K562 (cell line): Measurements from ENCODE around the gene NIPAL4. TPM values are rescaled to one million over a fixed set of nuclear protein-coding genes. Genes with fewer than 3 reads are reported as not detected.

Experiments used
- ATAC-seq: fragments of 200-7000 bp; cut with Tn5 transposase; 3 replicates; pipeline ENCODE4 v1.9.1; 2020; ENCODE audit warnings: moderate library complexity
- BruUV-seq: library from RNA; stranded (reverse); fragments of 400-500 nt; replicated peaks from 2 replicates; lab custom pipeline; 2021; lab: Mats Ljungman, UMichigan
- CTCF ChIA-PET: fragments of 300-600 bp; formaldehyde crosslinking; extraction: SDS; loops from one replicate; lab custom pipeline; 2021; ENCODE audit warnings: low intra/inter-chr PET ratio; lab: Yijun Ruan, JAX
- POLR2A ChIA-PET: fragments of 300-600, 350-650 bp; sonication (Branson Sonifier 250); formaldehyde crosslinking; extraction: SDS; loops from one replicate; lab custom pipeline; 2021; ENCODE audit warnings: antibody characterized with exemption, inconsistent platforms; lab: Yijun Ruan, JAX
- DNase-seq, 4 experiments: peaks; one replicate each; pipeline versions ENCODE4 v3.0.0 to v3.0.0-alpha.2; 2011 to 2018; ENCODE audit warnings: low spot score in 3 of 4, mixed read lengths in 3 of 4; ENCODE audit errors: extremely low read depth in 1 of 4
- FAIRE-seq: peaks from 2 replicates; lab custom pipeline; 2011; peaks lifted over from hg19 to GRCh38; lab: Jason Lieb, UNC
- H2AFZ ChIP-seq: 2 replicates; pipeline ENCODE4 v1.6.0; 2011; ENCODE audit warnings: low read depth, low read length, control low read depth, inconsistent platforms
- H3K27ac ChIP-seq: fragments of 200-600 bp; 3 replicates; pipeline ENCODE4 v1.8.0; 2011; ENCODE audit warnings: low read depth, mild to moderate bottlenecking, control low read depth, inconsistent platforms, low read length, moderate library complexity, mixed read lengths; ENCODE audit errors: extremely low read depth
- H3K27me3 ChIP-seq, 2 experiments: fragments of 300-600 bp in 1 of 2; 2 replicates in 1 of 2; 3 replicates in 1 of 2; pipeline versions ENCODE4 v1.6.0 to v1.8.0; 2011; ENCODE audit warnings: inconsistent platforms in 2 of 2, low read length in 2 of 2, mild to moderate bottlenecking in 1 of 2, mixed read lengths in 1 of 2, moderate library complexity in 1 of 2; ENCODE audit not compliant: control insufficient read depth in 2 of 2, insufficient read depth in 2 of 2
- H3K36me3 ChIP-seq: fragments of 300-600 bp; 3 replicates; pipeline ENCODE4 v1.8.0; 2011; ENCODE audit warnings: mild to moderate bottlenecking, low read length, inconsistent platforms; ENCODE audit not compliant: control insufficient read depth, insufficient read depth
- H3K4me1 ChIP-seq, 2 experiments: fragments of 200-600 bp in 1 of 2; replicated peaks in 1 of 2; 2 replicates in 1 of 2; 3 replicates in 1 of 2; pipeline versions ENCODE4 v1.5.1 to v1.8.0; 2011; ENCODE audit warnings: inconsistent platforms in 2 of 2, low read length in 2 of 2, mild to moderate bottlenecking in 1 of 2, mixed read lengths in 1 of 2, moderate library complexity in 1 of 2; ENCODE audit not compliant: control insufficient read depth in 2 of 2, insufficient read depth in 2 of 2
- H3K4me2 ChIP-seq: 2 replicates; pipeline ENCODE4 v1.6.1; 2011; ENCODE audit warnings: low read length, control low read depth, inconsistent platforms, mixed read lengths; ENCODE audit not compliant: insufficient read depth
- H3K4me3 ChIP-seq: fragments of 200-600 bp; sonication (generic), shearing (Covaris generic); 2 replicates; pipeline ENCODE4 v1.5.1; 2016; ENCODE audit warnings: control low read depth, inconsistent platforms
- H3K79me2 ChIP-seq: fragments of 200-600 bp; 3 replicates; pipeline ENCODE4 v1.8.0; 2011; ENCODE audit warnings: low read length, inconsistent platforms; ENCODE audit not compliant: control insufficient read depth, insufficient read depth
- H3K9ac ChIP-seq, 2 experiments: 2 replicates each; pipeline versions ENCODE4 v1.6.0 to v1.6.1; 2011; ENCODE audit warnings: low read depth in 2 of 2, low read length in 2 of 2, control low read depth in 1 of 2, inconsistent platforms in 1 of 2, mild to moderate bottlenecking in 1 of 2, mixed read lengths in 1 of 2; ENCODE audit not compliant: insufficient read depth in 1 of 2
- H3K9me1 ChIP-seq: one replicate; pipeline ENCODE4 v1.6.0; 2011; ENCODE audit warnings: inconsistent platforms, mild to moderate bottlenecking, low read length, moderate library complexity; ENCODE audit not compliant: control insufficient read depth, insufficient read depth
- H3K9me3 ChIP-seq: replicated peaks from 2 replicates; pipeline ENCODE4 v1.5.1; 2011; ENCODE audit warnings: low read depth, low read length, inconsistent platforms; ENCODE audit not compliant: control insufficient read depth, insufficient read depth
- H4K20me1 ChIP-seq: replicated peaks from 2 replicates; pipeline ENCODE4 v1.6.1; 2011; ENCODE audit warnings: low read length, inconsistent platforms, mixed read lengths; ENCODE audit not compliant: control insufficient read depth, insufficient read depth
- ADNP ChIP-seq: fragments of 200-800 bp; sonication (Bioruptor generic); IDR thresholded peaks from 2 replicates; pipeline ENCODE4 v1.6.1; 2016; ENCODE audit warnings: missing genetic modification characterization, missing compliant biosample characterization
- ARID4B ChIP-seq: sonication (generic); formaldehyde crosslinking; IDR thresholded peaks from 2 replicates; pipeline ENCODE4 v1.8.0; 2022; ENCODE audit warnings: mild to moderate bottlenecking, missing genetic modification reagents
- BDP1 ChIP-seq: IDR thresholded peaks from 3 replicates; pipeline ENCODE4 v1.6.1; 2011; ENCODE audit not compliant: insufficient read length, insufficient read depth
- CHD1 ChIP-seq: fragments of 200-600 bp; sonication (generic); IDR thresholded peaks from one replicate; pipeline ENCODE4 v1.6.1; 2012; ENCODE audit warnings: mild to moderate bottlenecking, moderate library complexity, low read length, inconsistent platforms
- GTF2E2 ChIP-seq: fragments of 200-800 bp; sonication (Bioruptor generic); IDR thresholded peaks from 2 replicates; pipeline ENCODE4 v1.6.1; 2016; ENCODE audit warnings: missing genetic modification characterization, missing compliant biosample characterization
- LEF1 ChIP-seq: fragments of 450-650 bp; IDR thresholded peaks from 2 replicates; pipeline ENCODE4 v1.6.1; 2016; ENCODE audit warnings: mild to moderate bottlenecking
- NCOR1 ChIP-seq: fragments of 450-650 bp; IDR thresholded peaks from 2 replicates; pipeline ENCODE4 v1.6.1; 2016; ENCODE audit warnings: mild to moderate bottlenecking, moderate library complexity
- PREB ChIP-seq: sonication (generic); formaldehyde crosslinking; IDR thresholded peaks from 2 replicates; pipeline ENCODE4 v1.8.1; 2023; ENCODE audit warnings: mild to moderate bottlenecking, missing genetic modification reagents
- PTTG1 ChIP-seq: fragments of 450-650 bp; IDR thresholded peaks from 2 replicates; pipeline ENCODE4 v1.6.1; 2016; ENCODE audit warnings: low read depth, mild to moderate bottlenecking, missing genetic modification characterization, missing compliant biosample characterization
- SREBF1 ChIP-seq: fragments of 150-350 bp; IDR thresholded peaks from 2 replicates; pipeline ENCODE4 v1.6.1; 2014; ENCODE audit warnings: antibody characterized with exemption, low read depth, low read length, borderline replicate concordance
- ZNF23 ChIP-seq: fragments of 250-450 bp; sonication (Bioruptor Pico); IDR thresholded peaks from 2 replicates; pipeline ENCODE4 v1.4.0; 2020; ENCODE audit warnings: mild to moderate bottlenecking
- ZNF347 ChIP-seq: fragments of 450-650 bp; formaldehyde crosslinking; IDR thresholded peaks from 2 replicates; pipeline ENCODE4 v1.4.0; 2020; ENCODE audit warnings: low read depth, mild to moderate bottlenecking, moderate library complexity
- ZNF766 ChIP-seq: fragments of 200-800 bp; sonication (Bioruptor generic); conservative IDR thresholded peaks from 2 replicates; pipeline ENCODE4 v1.6.1; 2016; ENCODE audit warnings: missing genetic modification characterization, missing compliant biosample characterization
- in situ Hi-C: fragments of 300-500 bp; cut with MboI; formaldehyde crosslinking; loops from 4 replicates; pipeline ENCODE4 v1.15.0; 2018; ENCODE audit warnings: inconsistent platforms, mixed read lengths
- intact Hi-C: fragments of 100-400 bp; cut with micrococcal nuclease; formaldehyde crosslinking; loops from 2 replicates; pipeline ENCODE4 v1.14.2; 2022
- polyA plus RNA-seq, 8 experiments: library from polyadenylated mRNA; depleted of rRNA in 4 of 8; stranded (reverse) in 5 of 8; unstranded in 3 of 8; fragments of >200 nt; fragmentation: Nextera tagmentation in 2 of 8; fragmentation: Illumina TruSeq in 1 of 8; extraction: Ambion mirVana in 2 of 8; extraction: Trizol in 1 of 8; gene quantifications; 2 replicates each; pipeline versions ENCODE4 v1.2.1 to v1.2.3, GENCODE V29; 2011 to 2014; ENCODE audit warnings: inconsistent platforms in 1 of 8, missing spikeins in 1 of 8
- total RNA-seq, 7 experiments: library from RNA; depleted of rRNA in 6 of 7; stranded (reverse); fragments of >200 nt in 6 of 7; fragmentation: Illumina TruSeq in 2 of 7; extraction: Trizol in 2 of 7; gene quantifications; 2 replicates each; pipeline versions ENCODE4 v1.2.1 to v1.2.3, GENCODE V29; 2011 to 2021; ENCODE audit warnings: low replicate concordance in 1 of 7
- TF ChIP-seq, protein P1 (sequence below): fragments of 450-650 bp; IDR thresholded peaks from 2 replicates; pipeline ENCODE4 v1.7.0; 2016; ENCODE audit warnings: borderline replicate concordance
- TF ChIP-seq, protein P2 (sequence below): IDR thresholded peaks from 2 replicates; pipeline ENCODE4 v1.6.1; 2012; ENCODE audit warnings: low read depth, low read length, improper control_type of control experiment, borderline replicate concordance

The NIPAL4 gene
- total and polyA plus RNA-seq, 9 of the 15 experiments (the other 6 are each of a cell fraction or from before 2014, with no cell fraction given), result not detected

DNA sequence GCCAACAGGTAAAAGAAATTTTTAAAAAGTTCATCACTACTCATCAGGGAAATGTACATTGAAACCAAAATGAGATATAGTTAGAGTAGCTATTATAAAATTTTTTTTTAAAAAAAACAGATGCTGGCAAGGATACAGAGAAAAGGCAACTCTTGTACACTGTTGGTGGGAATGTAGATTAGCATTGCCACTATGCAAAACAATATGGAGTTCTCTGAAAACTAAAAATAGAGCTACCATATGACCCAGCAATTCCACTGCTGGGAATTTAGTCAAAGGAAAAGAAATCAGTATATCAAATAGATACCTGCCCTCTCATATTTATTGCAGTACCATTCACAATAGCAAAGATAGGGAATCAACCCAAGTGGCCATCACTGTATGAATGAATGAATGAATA is 44.2 kb upstream of the NIPAL4 start:
- no peak for DNase-seq
- Histone ChIP-seq H3K27ac (no peak overlapping the region), H3K4me1 (no peaks in the 10 kb centered on the region), H3K4me2 (no peak overlapping the region), H4K20me1 (no peaks in the 10 kb centered on the region), H3K79me2 (no peaks in the 10 kb centered on the region), H3K36me3 (no peaks in the 10 kb centered on the region), H3K4me3 (no peak overlapping the region), H3K9ac (no peak overlapping the region), H2AFZ (no peak overlapping the region), H3K9me3 (no peaks in the 10 kb centered on the region), H3K27me3 (no peaks in the 10 kb centered on the region), H3K9me1 (no peaks in the 10 kb centered on the region)
- intact Hi-C loops, result no loop called here
- no peak for FAIRE-seq
- no peak for ATAC-seq
- ChIA-PET POLR2A (no interaction called here), CTCF (no interaction called here)
- no TSS peak for BruUV-seq
- TF ChIP-seq, protein P1, sequence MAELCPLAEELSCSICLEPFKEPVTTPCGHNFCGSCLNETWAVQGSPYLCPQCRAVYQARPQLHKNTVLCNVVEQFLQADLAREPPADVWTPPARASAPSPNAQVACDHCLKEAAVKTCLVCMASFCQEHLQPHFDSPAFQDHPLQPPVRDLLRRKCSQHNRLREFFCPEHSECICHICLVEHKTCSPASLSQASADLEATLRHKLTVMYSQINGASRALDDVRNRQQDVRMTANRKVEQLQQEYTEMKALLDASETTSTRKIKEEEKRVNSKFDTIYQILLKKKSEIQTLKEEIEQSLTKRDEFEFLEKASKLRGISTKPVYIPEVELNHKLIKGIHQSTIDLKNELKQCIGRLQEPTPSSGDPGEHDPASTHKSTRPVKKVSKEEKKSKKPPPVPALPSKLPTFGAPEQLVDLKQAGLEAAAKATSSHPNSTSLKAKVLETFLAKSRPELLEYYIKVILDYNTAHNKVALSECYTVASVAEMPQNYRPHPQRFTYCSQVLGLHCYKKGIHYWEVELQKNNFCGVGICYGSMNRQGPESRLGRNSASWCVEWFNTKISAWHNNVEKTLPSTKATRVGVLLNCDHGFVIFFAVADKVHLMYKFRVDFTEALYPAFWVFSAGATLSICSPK, result no peak
- TF ChIP-seq CHD1 (no peak), BDP1 (no peak), GTF2E2 (tag) (no peak), ZNF23 (CRISPR knock-in tag) (no peak), ZNF766 (CRISPR knock-in tag) (no peak), ARID4B (CRISPR knock-in tag) (no peak), PREB (CRISPR knock-in tag) (no peak), PTTG1 (tag) (no peak), SREBF1 (no peak), NCOR1 (no peak), ADNP (tag) (no peak), LEF1 (no peak), ZNF347 (CRISPR knock-in tag) (no peak)
- TF ChIP-seq, protein P2, sequence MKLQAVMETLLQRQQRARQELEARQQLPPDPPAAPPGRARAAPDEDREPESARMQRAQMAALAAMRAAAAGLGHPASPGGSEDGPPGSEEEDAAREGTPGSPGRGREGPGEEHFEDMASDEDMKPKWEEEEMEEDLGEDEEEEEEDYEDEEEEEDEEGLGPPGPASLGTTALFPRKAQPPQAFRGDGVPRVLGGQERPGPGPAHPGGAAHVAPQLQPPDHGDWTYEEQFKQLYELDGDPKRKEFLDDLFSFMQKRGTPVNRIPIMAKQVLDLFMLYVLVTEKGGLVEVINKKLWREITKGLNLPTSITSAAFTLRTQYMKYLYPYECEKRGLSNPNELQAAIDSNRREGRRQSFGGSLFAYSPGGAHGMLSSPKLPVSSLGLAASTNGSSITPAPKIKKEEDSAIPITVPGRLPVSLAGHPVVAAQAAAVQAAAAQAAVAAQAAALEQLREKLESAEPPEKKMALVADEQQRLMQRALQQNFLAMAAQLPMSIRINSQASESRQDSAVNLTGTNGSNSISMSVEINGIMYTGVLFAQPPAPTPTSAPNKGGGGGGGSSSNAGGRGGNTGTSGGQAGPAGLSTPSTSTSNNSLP, result no peak
- in situ Hi-C loops, result no loop called here
